Right lung (tissue), 5 donors: ENCODE data around the gene DIS3L. TPM values are rescaled to one million over a fixed set of nuclear protein-coding genes. Genes with fewer than 3 reads are reported as not detected.
"Not testable (repeated sequence)": the region's sequence is repeated elsewhere in the genome, so short reads cannot be mapped to it uniquely, and the experiment has no call there.

Experiments used
- DNase-seq, 2 donors: peaks; one replicate each; pipeline ENCODE4 v3.0.0-alpha.2; 2013
- polyA plus RNA-seq, 5 donors: library from polyadenylated mRNA; unstranded; fragments of 120-200 nt; gene quantifications; one replicate each; pipeline versions ENCODE4 v1.2.1 to v1.2.3, GENCODE V29; 2013; ENCODE audit warnings: inconsistent platforms in 1 of 5, low replicate concordance in 1 of 5; ENCODE audit not compliant: insufficient read length in 5 of 5, insufficient read depth in 1 of 5

Gene DIS3L
- polyA plus RNA-seq, 5 donors: 40.8 to 51.3 (median 47.8) TPM

DNA sequence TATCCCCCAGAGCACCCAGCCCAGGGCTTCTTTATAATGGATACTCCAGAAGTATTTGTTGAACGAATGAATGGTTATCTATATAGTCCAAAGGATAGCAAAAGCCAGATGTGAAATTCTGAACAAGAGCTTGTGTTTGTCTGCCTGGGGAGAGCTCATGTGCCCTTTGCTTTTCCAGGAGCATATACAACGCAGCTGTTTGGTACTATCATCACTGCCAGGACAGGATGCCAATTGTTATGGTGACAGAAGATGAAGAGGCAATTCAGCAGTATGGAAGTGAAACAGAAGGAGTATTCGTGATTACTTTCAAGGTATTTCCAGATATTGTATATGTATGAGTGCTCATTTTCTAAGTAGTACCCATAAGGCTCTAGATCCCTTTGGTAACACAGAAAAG is 15.2 kb downstream of the DIS3L start:
- DNase-seq: no peak

DNA sequence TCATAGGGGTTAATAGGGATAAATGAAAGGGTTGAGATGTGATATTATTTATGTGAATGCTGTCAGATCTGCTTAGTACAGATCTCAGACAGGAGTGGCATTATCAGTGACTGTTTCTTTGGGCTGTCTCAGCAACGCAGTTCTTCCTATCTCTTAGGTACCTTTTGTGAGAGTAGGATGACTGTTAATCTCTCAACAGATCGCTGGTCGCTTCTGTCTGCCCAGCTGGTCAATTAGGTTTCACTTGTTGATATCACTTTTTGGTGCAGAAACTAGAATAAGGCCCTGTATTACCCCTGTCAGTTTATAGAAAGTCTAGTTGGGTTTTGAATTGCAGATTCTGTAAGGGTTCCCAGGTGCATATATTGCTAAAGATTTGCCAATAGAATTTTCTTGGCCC is 16.5 kb downstream of the DIS3L start:
- no peak for DNase-seq

DNA sequence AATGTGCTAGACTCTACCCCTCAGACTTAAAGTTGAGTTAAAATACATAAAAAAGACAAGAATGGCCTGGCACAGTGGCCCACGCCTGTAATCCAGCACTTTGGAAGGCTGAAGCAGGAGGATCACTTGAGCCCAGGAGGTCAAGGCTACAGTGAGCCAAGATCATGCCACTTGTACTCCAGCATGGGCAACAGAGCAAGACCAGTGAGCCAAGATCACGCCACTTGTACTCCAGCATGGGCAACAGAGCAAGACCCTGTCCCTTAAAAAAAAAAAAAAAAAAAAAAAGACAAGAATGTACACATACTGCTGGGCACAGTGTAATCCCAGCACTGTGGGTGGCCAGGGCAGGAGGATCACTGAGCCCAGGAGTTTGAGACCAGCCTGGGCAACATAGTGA is 17.4 kb downstream of the DIS3L start:
- no peak for DNase-seq

DNA sequence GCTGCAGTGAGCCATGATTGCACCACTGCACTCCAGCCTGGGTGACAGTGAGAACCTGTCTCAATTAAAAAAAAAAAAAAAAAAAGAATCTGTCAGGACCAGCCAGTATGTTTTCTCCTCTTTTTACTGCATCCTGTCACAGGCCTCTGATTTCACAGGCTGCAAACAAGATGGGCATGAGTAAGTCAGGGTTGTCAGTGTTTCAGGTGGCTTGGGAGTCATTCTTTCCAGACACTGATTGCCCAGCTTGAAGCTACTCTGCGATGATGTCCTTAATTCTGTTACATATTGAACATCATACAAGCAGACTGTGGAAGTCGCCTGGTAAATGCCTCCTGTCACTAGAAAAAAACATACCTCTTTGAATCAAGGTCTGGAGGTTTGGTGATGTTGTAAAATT is 18.8 kb downstream of the DIS3L start:
- no peak for DNase-seq

DNA sequence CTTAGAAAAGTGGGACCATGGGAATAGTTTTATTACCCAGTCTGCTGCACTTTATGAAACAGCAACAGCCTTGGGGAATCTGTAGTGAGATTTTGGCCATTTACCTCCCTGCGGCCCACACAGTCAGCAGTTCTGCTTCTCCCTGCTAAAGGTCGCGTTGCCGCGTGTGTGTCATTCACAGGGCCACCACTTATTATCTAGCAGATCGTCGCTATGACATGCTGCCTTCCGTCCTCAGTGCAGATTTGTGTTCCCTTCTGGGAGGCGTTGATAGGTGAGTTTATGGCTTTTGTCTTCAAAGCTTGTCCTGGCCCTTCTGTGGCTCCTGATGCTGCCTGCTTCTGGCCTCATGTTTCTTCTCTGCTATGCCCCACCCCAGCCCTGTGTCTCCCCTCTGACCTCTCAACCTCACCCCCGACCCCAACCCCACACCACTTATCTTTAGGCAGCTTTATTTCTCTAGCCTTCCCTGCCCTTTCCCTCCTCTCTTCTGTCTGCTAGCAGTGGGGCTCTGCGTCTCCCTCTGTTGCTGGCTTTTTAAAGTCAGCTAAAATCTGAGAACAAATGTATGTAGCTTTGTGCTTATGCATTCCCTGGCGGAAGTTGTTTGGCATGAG is 30.1 kb downstream of the DIS3L start:
- DNase-seq: peak; percentile 2 to 4

DNA sequence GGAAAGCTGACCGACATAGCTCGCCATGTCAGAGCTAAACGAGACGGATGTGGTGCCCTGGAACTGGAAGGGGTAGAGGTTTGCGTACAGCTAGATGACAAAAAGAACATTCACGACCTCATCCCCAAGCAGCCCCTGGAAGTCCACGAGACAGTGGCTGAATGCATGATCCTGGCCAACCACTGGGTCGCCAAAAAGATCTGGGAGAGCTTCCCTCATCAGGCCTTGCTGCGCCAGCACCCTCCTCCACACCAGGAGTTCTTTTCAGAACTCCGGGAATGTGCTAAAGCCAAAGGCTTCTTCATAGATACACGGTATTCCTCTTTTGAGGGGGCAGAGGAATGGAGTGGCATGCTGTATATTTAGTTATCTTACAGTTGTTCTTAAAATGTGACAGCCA is 32.7 kb downstream of the DIS3L start:
- no peak for DNase-seq

DNA sequence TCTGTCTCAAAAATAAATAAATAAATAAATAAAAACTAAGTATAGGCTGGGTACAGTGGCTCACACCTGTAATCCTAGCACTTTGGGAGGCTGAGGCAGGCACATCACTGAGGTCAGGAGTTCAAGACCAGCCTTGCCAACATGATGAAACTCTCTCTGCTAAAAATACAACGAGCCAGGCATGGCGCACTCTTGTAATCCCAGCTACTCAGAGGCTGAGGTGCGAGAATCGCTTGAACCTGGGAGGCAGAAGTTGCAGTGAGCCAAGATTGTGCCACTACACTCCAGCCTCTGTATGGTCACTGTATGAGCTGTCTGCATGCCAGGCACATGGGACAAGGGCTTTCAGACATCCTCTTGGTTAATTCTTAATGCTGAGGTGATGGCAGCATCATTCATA is 34.4 kb downstream of the DIS3L start:
- no peak for DNase-seq

DNA sequence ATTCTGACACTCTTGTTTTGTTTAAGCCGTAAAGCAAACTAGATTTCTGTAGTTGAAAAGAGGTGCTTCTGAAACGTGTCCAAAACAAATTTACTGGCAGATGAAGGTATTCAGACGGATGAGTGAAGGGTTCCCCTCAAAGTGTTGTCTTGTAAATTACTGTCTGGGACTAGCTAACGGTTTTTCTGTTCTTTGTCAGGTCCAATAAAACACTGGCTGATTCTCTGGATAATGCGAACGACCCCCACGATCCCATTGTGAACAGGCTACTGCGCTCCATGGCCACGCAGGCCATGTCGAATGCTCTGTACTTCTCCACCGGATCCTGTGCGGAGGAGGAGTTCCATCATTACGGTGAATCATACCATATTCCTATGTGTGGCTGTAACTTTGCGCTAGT is 35.4 kb downstream of the DIS3L start:
- DNase-seq: no peak

DNA sequence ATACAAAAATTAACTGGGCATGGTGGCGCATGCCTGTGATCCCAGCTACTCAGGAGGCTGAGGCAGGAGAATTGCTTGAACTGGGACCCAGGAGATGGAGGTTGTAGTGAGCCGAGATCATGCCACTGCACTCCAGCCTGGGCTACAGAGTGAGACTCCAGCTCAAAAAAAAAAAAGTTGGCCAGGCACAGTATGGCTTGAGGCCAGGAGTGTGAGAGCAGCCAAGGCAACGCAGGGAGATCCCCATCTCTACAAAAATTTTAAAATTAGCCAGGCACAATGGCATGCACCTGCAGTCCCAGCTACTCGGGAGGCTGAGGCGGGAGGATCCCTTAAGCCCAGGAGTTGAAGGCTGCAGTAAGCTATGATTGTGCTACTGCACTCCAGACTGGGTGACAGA is 55.2 kb downstream of the DIS3L start:
- DNase-seq: not testable (repeated sequence)

DNA sequence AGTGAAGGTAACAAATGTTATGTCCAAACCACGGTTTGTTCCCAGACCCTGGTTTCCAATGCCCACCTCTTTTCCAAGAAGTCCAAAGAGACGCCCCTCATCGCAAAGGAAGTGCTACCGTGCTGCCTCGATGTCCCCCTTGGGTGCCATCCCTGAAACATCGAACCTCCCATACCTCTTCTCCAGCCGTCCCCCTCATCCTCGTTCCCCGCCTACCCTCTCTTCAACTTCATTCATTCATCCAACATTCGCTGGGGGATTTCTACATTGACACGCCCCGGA is 62.6 kb downstream of the DIS3L start:
- DNase-seq: no peak

DNA sequence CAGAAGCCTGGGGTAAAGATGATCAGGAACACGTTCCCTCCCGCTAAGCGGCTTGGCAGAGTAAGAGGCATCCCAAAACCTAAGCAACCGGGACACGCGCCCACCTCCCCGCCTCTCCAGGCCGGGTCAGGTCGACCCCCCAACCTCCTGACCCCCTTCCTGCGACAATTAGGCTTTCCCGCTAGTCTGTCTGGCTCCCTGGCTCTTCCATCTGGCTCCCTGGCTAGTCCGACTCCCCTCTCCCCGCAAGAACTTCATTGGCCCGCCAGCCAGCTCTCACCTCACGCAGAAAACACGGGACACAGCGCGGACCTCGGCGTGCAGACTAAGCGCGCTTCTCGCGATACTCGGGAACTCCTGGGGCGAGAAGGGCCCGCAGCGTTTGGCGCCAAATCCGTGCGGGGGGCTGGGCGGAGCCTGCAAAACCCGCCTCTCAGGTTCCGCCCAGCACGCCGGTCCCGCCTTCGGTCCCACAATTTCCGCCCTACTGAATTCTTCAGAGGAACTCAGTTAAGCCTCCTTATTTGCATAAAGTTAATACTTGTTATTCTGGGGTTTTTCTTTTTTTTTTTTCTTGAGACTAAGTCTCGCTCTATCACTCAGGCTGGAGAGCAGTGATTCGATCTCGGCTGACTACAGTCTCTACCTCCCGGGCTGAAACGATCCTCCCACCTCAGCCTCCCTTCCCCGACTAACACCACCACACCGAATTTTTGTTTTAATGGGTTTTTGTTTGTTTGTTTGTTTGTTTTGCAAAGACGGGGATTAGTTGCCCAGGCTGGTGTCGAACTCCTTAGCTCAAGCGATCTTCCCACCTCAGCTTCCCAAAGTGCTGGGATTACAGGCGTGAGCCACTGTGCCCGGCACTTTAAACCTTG is 63.2 kb downstream of the DIS3L start, which contains the start of gene TIPIN:
Gene TIPIN (minus strand): TSS at position 327 of the 878 bp plus-strand sequence. CDS start 3,738 bp downstream, outside the sequence.
- peak; percentile 94 to 95 for DNase-seq

DNA sequence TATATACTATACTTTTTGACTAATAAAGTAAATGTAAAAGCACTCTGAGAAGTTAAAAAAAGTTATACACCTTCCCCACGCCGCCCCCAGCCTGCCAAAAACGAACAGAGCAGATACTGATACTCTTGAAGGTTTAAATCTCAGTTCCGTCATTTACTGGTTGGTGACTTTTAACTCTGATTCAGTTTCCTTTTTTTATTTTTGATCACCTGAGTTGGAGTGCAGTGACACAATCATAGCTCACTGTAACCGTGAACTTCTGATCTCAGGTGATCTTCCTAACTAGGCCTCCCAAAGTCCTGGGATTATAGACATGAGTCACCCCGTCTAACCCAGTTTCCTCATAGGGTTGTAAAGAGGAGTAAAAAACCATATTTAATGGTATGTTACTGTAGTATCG is 66.4 kb downstream of the DIS3L start:
- DNase-seq: no peak

DNA sequence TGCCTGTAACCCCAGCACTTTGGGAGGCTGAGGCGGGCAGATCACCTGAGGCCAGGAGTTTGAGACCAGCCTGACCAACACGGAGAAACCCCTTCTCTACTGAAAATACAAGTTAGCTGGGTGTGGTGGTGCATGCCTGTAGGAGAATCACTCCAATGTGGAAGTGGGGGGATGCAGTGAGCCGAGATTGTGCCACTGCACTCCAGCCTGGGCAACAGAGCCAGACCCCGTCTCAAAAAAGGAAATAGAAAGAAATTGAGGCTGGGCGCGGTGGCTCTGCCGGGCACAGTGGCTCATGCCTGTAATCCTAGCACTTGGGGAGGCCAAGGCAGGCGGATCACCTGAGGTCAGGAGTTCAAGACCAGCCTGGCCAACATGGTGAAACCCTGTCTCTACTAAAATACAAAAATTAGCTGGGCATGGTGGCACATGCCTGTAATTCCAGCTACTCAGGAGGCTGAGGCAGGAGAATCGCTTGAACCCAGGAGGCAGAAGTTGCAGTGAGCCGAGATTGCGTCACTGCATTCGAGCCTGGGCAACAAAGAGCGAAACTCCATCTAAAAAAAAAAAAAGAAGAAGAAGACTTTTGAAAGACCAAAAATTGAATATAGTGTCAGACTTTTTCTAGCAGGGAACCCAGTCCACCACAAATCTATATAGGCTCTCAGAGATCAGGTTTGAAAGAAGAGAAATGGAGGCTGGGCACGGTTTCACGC is 68.5 kb downstream of the DIS3L start:
- not testable (repeated sequence) for DNase-seq

DNA sequence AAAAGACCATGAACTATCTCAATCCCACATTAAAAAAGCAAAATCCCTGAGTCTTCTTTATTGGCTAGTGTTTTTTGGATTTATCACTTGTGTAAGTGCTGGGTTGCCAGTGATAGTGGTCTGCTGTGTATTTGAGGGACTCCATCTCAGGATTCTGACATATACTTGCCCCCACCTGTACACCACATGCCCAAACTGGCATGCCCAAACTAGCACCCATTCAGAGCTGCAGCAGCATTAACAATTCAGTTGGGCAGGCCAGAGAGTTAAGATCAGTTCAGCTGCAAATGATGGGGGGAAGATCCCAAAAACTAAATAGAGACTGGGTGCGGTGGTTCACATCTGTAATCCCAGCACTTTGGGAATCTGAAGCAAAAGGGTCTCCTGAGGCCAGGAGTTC is 69.4 kb downstream of the DIS3L start:
- DNase-seq: no peak

DNA sequence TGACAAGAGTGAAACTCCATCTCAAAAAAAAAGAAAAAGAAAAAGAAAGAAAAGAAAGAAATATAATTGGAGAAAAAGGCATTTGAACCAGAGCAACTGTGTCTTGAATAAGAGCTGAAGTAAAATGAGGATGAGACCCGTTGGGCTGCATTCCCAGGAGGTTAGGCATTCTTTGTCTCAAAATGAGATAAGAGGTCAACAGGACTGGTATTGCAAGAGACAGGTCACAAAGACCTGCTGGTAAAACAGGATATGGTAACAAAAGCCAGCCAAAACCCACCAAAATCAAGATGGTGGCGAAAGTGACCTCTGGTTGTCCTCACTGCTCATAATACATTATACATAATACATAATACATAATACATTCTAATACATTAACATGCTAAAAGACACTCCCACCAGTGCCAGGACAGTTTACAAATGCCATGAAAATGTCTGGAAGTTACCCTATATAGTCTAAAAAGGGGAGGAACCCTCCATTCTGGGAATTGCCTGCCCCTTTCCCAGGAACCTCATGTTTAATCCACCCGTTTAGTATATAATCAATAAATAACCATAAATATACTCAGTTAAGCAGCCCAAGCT is 71.7 kb downstream of the DIS3L start:
- no peak for DNase-seq

DNA sequence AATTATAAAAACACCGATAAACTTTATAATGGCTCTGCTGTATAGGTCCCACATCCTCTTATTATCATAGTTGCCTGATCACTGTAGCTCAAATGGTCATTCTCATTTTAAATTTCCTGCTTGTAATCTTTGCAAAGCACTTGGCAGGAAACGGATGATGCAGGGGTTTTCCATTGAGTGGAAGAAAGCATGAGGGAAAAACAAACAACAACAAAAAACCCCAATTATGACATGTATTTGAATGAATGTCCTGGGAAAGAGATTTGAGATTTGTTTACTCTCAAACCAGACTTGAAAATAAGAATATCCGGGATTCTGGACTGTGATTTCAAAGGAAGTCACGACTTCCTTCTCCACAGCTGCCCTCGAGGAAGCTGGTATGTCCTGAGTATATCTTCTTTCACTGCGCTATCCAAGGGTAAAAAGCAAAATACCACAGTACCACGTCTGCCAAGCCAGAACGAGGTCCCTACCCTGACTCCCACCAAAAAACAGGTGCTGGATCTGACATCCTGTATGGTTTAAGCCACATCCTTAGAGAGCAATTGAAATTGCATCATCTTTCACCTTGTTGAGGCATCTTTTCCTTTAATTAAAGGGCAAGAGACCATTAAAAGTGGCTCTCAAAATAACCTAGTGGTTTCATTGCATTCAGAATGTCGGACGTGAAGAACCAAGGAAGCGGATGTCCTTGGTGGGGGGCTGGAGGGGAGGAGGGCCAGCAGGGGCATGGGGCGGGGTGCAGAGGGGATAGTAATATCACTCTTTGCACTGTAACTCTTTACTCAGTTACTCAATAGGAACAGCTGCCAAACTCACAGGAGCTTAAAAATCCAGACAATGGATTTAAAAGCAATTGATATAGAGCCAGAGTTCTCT is 76.6 kb downstream of the DIS3L start:
- peak; percentile 28 to 40 for DNase-seq

DNA sequence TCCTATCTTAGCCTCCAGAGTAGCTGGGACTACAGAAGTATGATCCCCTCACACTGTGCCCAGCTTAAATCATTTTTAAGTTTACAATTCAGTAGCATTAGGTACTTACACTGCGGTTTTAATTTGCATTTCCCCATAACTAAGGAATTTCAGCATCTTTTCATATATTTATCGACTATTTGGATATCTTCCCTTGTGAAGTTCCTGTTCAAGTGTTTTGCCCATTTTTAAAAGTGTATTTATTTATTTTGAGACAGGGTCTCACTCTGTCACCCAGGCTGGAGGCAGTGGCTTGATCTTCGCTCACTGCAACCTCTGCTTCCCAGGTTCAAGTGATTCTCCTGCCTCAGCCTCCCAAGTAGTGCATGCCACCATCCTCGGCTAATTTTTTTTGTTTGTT is 80.8 kb downstream of the DIS3L start:
- DNase-seq: no peak

DNA sequence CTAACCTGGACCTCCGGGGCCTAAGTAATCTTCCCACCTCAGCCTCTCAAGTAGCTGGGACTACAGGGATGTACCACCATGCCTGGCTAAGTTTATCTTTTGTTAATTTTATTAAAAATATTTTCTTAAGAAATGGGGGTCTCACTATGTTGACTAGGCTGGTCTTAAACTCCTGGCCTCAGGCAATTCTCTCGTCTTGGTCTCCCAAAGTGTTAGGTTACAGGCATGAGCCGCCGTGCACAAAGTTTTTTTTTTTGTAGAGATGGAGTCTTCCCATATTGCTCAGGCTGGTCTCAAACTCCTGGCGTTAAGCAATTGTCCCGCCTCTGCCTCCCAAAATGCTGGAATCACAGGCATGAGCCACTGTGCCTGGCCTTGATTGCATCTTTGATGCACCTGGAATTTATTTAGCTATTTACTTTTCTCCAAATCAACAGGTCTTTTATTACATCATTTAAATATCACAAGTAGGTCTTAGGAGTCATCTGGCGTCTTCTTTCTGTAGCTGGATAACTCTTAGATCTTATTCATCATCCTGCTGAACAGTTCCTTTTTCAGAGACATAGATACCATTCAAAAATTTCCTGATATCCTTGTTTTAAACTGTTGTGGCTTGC is 85.6 kb downstream of the DIS3L start:
- no peak for DNase-seq

DNA sequence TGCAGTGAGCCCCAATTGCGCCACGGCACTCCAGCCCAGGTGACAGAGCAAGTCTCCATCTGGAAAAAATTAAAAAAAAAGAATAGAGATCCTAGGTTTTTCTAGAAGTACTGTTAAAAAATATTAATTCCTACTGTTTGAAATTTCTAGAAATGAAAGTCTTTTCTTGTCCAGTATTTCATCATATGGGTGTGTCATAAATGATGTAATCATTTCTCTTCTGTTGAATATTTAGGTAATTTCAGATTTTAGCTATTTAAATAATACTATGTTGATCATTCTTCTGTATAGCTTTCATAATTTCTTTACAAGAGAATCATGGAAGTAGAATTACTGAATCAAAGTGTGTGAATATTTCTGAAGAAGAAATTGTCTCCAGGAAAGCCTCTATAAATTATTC is 88.0 kb downstream of the DIS3L start:
- DNase-seq: not testable (repeated sequence)
